HG03521 (cell line): Measurements from ENCODE around the gene ADPRHL1.
A peak's percentile ranks its signal among the peaks of the same experiment; 100 is the strongest.
"Not testable (repeated sequence)": the region's sequence is repeated elsewhere in the genome, so short reads cannot be mapped to it uniquely, and the experiment has no call there.

Source experiments
- ATAC-seq: cut with Tn5 transposase; IDR thresholded peaks from one replicate; pipeline ENCODE4 v1.9.1; 2021; ENCODE audit warnings: mild to moderate bottlenecking, moderate library complexity; ENCODE audit not compliant: unreplicated experiment

Gene ADPRHL1

DNA sequence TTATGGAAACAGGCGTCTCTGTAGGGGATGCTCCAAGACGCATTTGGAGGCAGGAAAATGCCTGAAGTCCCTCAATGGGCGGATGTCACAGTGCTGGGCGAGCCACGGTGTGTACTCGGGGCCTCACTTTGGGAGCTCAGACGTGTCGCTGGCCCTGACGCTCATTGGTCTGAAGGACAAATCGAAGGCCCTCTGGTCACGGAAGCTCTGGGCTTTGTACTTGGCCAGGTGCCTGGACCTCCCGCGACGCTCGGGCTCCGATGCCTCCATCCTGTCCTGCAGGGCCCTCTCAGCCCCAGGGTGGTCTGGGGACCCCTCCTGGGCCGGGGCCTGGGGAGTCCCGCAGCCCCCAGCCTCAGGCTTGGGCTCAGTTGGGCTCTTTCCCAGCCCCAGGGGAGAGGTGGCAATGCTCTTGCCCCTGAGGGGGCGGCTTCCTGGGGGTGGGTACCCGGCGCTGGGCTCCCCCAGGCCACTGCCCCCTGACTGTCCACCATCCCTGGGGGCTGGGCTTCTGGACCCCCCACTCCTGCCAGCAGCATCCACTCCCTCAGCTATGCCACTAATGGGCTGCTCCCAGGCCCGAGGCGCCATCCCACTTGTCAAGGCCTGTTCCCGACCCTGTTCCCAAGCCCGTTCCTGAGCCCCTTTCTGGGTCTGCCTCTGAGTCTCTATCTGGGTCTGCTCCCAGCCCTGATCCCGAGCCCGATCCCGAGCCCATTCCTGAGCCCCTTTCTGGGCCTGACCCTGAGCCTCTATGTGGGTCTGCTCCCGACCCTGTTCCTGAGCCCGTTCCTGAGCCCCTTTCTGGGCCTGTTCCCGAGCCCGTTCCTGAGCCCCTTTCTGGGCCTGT is 49.8 kb downstream of the ADPRHL1 start:
- ATAC-seq = no peak

DNA sequence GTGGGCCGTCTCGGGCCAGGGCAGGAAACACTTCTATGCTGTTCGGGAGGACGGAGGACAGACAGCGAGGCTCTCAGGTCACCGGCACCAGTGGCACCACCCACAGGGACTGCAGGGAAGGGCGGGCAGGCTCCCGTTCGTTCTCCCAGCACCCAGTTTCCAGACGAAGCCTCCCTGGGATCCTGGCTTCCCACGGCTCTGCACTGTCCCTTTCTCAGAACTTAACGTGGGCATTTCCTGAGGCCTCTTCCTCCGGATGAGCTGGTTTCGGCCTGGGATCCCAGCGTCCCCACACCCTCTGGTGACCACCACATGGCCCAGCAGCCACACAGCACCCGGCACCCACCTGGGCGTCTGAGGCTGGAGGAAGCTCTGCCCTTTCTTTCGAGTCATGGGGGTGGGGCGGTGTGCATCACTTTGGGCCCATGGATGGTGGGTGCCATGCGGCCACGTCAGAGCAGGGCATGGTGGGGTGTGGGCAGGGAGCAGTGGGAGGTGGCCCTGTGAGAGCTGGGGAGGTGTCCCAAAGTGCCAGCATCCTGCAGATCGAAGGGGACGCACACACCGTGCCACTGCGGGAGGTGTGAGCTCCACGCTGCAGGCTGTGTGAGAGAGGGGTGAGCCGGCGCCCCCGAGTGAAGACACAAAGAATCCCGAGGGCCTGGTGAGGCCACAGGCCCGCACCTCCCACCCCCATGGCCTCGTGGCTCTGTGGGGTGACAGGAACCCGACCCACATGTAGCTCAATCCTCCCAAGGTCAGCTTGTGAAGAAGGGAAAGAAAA is 50.6 kb downstream of the ADPRHL1 start:
- no peak for ATAC-seq

DNA sequence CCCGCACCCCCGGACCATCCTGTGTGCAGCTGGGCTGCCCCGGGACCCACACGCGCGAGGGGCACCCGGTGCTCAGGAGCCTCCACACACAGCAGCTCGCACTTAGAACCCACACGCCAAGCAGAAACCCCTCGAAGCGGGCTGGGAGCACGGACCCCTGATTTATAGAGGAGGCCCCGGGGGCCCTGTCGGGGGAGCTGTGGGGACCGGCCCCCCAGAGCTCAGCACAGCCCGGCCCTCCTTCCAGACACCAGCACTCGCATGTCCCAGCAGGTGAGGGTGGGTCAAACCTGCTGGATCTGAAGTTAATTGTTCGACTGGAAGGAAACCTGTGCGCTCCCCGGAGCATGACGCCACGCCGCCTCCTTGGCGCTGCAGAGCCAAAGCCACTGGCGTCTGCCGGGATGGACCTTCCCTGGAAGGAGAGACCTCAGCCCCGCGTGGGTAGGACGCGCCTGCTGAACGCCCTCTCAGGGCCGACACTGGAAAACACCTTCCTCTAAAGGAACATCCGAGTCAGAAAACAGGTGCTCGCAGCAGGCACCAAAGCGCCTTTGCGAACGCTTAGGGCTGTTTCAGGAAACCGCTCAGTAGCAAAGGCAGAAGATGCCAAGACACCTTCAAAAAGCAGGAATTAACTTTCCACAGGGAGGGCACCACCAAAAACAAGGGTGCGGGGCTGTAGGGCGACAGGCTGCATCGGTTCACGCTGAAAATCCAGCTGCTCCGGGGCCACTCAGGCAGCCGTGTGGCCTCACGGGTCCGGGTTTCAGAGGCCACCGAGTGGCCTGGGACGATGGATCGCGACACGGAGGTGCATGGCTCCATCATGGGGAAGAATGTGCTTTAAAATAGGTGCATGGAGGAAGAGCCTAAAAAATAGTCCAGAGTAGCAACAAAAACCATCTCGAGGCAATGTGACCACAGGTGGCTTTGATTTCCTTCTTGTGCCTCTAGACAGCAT is 51.6 kb downstream of the ADPRHL1 start:
- no peak for ATAC-seq

DNA sequence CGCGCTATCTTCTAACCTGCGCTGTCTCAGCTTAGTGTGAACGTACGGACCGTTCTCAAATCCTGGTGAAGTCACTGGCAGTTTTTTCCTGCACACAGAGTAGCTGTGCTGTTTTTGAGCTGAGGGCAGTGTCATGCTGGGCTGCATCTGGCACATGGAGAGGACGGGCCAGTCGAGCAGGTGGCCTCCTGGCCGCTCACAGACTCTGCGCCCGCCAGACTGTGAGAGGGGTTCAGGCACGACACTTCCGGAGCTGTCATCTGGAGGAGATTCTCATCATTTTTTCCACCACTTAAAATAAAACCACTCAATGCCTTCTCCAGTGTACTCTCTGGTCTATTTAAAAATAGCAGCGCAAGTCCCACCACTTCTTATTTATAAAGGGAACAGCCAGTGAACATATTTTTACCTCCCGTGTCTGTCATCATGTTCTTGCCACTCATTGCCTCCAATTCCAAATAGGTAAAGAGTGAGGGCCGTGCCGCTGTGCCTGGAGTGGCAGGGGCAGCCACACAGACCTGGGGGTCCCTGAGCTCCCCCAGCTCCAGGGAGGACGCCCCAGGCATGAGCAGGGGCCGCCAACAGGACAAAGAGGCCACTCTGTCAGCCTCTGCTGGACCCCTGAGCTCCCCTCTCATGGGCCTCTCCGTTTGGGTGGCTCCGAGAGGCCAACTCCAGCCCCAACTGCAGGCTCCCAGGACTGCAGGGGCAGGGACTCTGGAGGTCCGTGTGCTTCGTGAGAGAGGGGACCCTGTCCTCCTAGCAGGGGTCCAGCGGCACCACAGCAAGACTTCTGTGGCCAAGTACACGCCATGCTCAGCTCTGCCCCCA is 52.5 kb downstream of the ADPRHL1 start:
- no peak for ATAC-seq

DNA sequence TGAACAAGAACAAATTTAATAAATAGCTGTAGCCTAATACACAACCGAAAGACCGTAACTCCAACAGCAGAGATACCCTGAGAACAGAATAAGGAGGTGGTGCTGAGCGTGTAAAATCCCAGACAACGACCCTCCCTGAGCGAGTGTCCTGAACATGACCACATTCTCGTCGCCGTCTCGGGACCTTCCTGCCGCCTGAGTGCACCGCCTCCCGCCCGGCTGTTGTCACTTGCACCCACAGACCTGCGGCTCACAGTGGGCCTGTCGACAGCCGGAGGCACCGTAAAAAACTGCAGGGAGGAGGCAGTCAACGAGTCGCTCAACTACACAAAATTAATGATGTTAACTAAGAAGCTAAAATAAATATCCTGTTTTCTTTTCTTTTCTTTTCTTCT is 53.5 kb downstream of the ADPRHL1 start:
- ATAC-seq = no peak

DNA sequence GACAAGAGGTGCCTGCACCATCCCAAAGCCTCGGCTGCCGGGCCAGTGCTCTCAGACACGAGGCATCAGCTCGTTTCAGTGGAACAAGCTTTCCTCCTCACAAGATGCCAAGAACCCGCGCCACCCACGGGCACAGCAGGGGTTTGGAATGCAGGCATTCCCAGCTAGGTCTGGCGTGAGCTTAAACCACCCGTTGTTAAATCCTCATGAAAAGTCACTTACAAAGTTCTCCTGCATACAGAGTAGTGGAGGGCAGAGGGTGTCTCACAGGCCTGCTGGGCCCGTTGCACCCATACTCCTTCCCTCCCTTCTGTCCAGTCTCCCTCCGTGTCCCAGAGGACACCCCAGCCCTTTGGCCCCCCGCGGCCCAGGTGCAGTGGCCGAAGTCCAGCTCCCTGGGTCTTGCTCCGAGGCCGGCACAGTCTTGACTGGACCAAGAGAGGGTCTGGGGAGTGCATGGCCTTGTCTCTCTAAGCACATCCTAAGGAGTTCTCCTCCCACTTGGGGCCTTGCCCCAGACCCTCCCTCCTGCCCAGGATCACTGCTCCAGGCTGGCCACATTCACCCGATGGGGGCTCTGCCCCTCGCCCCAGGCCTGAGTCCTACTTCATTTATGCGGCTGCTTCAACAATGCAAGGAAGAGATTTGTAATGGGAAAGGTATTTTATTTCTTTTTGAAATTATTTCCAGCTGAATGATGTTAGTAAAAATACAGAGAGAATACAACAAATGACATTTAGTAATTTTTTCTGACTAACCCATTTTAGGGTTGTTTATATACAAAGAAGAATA is 54.1 kb downstream of the ADPRHL1 start:
- ATAC-seq = no peak

DNA sequence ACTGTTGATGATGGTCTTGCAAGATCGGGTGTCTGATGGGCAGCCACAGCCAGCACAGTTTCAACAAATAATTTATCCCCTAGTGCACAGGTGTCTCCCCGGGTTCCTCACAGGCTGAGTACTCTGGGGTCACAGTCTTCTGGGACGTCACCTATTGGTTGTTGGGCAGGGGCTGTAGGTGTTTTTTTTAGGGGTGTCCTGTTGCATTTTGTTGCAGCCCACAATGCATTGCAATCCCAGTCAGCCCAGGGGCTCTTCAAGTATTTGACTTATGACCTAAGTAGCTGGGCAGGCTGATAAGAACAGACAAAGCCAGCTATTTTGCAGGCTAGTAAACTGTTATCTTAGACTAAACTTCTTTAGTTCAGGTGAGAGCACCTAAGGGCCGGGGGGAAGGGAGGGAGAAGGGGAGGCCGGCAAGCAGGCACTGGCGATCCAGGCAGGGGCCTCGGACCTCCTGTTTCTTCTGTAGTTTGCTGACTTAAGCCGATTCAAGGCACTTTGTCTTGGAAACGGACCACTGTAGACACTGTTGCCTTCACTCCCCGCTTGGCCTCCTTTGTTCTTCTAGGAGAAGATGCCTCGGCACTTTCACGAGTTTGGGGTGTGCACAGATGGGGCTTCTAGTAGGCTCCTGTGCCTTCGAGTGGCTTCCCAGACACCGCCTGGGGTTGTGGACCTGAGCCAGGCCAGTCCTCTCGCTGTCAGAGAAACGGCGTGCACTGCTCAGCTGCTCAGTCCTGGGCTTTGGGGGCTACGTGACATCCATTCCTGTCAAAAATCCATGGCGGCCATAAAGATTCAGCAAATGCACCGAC is 55.5 kb downstream of the ADPRHL1 start:
- ATAC-seq = no peak

DNA sequence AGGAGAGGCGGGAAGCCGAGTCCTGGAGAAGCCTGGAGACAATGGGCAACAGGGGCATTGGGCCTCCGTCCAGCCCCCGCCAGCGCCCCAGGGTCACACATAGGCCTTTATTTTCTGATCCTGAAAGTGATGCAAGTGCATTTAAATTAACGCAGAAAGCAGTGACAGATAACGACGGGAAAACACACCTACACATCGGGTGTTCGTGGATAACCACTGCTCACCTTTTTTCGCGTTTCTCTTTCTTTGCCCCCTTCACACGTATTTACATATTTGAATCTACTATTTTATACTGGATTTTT is 59.0 kb downstream of the ADPRHL1 start:
- no peak for ATAC-seq

DNA sequence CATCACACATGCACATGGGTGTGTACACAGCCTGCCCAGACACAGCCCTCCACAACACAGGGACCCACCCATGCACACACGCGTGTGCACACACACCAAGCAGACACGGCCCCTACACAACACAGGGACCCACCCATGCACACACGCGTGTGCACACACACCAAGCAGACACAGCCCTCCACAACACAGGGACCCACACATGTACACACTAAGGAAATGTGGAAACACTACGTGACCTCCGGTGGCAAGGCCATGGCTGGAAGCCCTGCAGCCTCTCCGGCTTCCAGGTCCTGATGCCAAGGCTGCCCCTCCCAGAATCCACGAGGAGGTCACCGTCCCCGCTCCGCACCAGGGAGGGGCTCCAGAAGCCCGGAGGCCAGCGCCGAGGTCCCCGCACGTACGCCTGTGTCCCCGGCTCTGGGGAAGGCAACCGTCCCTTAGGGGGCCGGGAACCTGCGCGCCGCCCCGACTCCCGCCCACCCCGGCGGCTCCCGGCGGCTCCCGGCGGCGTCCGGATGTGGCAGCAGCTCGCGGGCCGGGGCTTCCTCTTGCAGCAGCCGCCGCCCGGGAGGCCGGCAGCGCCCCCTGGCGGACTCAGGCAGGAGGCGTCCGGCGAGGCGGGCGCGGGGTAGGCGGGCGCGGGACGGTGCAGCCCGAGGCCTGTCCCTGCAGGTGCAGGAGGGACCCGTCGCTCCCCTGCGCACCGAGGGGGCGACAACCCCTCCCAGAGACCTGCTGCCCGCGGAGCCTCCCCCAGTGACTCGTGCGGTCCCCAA is 59.5 kb downstream of the ADPRHL1 start:
- ATAC-seq = peak; percentile 88

DNA sequence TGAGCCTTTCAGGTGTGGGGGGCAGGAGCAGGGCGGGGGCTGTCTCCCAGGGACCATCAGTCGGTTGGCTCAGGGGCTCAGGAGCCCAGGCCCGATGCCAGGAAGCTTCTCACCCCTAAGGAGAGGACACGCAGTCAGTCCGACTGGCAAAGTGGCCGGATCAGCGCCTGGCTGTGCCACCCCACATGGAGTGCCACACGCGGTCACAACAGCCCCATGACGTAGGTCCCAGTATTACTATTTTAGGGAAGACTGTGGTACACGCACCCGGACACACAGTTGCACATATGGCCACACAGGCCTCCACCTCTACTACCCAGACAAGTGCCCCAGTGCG is 60.1 kb downstream of the ADPRHL1 start:
- no peak for ATAC-seq

DNA sequence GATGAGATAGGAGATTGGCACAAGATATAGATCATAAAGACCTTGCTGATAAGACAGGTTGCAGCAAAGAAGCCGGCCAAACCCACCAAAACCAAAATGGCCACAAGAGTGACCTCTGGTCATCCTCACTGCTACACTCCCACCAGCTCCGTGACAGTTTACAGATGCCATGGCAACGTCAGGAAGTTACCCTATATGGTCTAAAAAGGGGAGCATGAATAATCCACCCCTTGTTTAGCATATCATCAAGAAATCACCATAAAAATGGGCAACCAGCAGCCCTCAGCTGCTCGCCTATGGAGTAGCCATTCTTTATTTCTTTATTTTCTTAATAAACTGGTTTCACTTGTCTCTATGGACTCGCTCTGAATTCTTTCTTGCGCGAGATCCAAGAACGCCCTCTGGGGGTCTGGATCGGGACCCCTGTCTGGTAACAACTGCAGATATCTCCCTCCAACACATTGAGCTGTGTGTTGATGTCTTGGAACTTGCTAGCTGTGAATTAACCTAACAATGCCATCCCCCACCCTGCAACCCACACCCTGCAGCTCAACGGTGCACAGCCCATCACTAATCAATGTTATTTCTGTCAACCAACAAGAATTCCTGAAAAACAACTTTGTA is 62.3 kb downstream of the ADPRHL1 start:
- ATAC-seq = no peak

DNA sequence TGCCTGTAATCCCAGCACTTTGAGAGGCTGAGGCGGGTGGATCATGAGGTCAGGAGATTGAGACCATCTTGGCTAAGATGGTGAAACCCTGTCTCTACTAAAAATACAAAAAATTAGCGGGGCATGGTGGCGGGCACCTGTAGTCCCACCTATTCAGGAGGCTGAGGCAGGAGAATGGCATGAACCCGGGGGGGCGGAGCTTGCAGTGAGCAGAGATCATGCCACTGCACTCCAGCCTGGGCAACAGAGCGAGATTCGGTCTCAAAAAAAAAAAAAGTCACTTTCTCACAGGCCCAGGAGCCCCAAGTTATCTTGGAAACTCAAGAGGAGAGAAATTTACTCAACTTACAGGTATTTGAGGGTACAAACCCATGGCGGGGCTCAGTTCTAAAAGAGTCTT is 63.7 kb downstream of the ADPRHL1 start:
- ATAC-seq = not testable (repeated sequence)

DNA sequence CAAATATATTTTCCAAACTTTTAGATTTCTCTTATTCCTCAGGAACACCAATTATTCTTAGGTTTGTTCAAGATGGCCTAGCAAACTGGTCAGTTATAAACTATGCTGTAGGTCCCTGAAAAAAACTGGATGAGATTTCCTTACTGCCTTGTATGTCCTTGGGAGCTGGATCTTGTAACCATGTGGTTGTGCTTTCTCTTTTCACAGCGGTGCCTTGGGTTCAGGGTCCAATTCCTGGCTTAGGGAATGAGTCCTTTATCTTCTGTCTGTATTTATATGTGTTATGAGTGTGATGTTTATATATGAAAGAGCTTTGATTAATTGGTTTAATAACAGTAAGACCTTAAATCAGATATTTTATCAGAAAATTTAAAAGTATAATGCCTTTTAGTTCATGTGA is 65.9 kb downstream of the ADPRHL1 start:
- ATAC-seq = no peak

DNA sequence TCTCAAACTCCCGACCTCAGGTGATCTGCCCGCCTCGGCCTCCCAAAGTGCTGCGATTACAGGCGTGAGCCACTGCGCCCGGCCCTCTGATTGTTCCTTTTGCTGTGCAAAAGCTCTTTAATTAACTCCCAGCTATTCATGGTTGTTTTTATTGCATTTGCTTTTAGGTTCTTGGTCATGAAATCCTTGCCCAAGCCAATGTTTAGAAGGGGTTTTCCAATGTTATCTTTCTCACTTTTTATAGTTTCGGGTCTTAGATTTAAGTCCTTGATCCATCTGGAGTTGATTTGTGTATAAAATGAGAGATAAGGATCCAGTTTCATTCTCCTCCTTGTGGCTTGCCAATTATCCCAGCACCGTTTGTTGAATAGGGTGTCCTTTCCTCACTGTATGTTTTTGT is 70.2 kb downstream of the ADPRHL1 start:
- no peak for ATAC-seq

DNA sequence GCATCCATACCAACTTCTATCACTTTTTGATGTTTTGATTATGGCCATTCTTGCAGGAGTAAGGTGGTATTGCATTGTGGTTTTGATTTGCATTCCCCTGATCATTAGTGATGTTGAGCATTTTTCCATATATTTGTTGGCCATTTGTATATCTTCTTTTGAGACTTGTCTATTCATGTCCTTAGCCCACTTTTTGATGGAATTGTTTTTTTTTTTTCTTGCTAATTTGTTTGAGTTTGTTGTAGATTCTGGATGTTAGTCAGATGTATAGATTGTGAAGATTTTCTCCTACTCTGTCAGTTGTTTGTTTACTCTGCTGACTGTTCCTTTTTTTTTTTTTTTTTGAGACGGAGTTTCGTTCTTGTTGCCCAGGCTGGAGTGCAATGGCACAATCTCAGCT is 70.7 kb downstream of the ADPRHL1 start:
- not testable (repeated sequence) for ATAC-seq

DNA sequence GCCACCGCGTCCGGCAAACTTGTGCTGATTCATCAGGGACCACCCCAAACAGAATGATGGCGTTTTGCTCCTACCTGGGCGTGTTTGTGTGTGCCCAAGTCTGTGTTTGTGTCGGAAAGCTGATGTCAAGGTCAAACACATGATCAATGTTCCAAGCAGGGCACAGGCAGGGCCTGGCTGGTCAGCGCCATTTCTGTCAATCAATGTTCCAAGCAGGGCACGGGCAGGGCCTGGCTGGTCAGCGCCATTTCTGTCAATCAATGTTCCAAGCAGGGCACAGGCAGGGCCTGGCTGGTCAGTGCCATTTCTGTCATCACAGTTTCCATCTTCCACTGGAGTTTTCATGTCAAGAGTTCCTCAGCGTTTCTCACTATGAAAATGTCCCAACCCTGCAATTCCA is 74.5 kb downstream of the ADPRHL1 start:
- no peak for ATAC-seq

DNA sequence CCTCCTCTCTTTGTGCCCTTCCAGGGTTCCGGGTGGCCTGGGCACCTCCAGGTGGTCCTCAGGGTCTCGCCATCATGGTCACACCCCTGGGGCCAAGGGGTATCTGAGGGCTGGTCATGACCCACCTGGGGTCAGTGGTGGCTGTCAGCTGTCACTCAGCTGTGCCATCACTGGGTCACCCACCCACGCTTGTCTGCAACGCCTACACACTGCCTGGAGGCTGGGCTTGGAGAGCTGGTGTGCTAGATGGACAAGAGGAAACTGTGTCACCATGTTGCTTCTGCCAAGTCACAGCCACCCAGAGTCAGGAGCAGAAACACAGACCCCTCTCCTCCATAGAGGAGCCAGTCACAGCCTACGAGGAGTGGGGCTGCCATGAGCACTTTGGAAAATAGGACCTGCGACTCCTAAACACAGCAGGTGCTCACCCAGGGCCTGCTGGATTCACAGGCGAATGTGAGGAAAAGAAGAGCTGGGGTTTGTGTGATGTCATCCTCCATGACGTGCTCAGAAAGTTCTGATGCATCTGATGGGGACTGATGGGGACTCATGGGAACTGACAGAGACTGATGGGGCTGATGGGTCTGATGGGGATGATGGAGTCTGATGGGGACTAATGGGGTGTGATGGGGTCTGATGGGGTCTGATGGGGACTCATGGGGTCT is 78.6 kb downstream of the ADPRHL1 start:
- no peak for ATAC-seq
